ENCODE data around the gene WWTR1.
A peak's percentile ranks its signal among the peaks of the same experiment; 100 is the strongest.

WWTR1 gene

GRCh38 chr3:149592758-149593240, 65.0 kb downstream of the WWTR1 start:
- no peak for DNase-seq (ENCODE audit: low read depth)

DNA sequence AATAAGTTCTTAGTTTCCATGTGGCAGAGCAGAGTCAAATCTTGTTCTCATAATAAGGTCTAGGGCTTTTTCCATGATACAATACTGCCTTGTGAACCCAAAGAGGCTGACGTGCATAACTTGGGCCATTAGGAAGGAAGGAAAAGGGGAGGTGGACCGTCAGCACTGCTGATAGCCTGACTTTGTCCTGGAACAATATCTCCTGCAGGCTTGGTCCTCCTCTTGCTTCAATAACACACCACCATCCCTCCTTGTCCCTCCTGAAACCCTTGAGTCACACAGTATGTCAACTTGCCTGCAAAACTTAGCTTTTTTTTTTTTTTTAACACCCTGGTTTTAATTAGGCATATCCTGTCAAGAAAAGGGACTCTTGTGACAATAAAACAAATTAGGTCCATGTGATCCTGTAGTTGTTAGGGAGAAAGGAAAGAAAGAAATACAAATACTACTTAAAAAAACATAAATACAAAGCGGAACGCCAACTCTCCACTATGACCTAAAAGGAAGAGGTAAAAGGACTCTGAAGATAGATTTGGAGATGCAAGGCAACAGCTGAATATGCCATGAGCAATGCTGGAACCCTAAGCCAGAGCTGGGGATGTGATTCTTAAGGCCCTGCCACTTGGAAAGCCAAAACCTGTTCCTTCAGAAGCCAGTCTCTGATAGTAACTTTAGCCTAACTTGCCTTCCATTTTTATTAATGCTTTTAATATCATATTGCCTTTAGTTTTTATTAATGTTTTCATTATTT, 67.0 kb downstream of the WWTR1 start:
- DNase-seq (ENCODE audit: low read depth) = no peak

- no peak for DNase-seq (ENCODE audit: low read depth)
Measured at GRCh38 chr3:149589332-149589731, 68.5 kb downstream of the WWTR1 start.

DNA sequence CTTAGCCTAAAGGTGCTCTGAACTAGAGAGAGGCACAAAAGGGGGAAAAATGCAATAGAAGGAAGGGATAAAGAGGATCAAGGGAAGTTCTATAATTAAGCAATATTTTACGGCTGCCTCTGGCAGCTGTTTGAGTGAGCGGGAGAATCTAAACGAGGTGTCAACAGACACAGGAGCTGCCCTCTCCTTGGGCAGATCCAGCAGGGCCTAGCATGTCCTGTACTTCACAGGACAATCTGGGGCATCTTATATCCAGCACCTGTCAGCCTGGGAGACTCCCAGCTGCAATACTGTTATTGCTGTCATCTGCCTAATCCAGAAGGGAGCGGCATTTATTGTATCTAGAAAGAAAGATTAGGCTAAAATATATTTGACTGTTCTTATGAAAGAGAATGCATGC, 68.9 kb downstream of the WWTR1 start:
- DNase-seq (ENCODE audit: low read depth) = no peak

DNA sequence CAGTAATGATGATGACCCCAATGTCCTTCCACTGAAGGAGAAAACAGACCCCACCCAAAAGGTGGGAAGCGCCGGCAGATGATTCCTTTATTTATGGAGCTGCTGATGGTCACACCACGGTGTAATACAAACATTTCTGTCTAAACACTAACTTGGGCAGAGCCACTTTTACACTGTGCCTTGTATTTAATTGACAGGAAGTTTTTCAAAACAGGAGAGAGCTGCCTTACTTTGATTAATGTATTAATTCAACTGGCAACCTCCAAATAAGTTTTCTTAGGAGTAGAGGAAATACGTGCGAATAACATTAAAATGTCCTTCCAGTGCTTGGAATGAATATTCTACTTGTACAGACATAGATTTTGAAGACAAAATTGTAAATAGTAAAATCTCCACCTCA, 70.4 kb downstream of the WWTR1 start:
- no peak for DNase-seq (ENCODE audit: low read depth)

DNA sequence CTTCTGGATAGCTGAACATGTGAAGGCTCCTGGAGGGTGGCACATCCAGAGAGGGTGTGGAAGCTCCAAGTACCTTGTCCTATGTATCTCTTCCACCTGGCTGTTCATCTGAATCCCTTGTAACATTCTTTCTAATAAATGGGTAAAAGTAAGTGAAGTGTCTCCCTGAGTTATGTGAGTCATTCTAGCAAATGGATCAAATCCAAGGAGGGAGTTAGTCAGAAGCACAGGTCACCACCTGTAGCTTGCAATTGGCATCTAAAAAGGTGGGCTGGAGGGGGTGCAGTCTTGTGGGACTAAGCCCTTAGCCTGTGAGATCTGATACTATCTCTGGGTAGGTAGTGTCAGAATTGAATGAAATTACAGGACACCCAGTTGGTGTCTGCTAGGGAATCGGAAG, 71.0 kb downstream of the WWTR1 start:
- no peak for DNase-seq (ENCODE audit: low read depth)

- no peak for DNase-seq (ENCODE audit: low read depth)
Measured at GRCh38 chr3:149585401-149585726, 72.5 kb downstream of the WWTR1 start.

DNA sequence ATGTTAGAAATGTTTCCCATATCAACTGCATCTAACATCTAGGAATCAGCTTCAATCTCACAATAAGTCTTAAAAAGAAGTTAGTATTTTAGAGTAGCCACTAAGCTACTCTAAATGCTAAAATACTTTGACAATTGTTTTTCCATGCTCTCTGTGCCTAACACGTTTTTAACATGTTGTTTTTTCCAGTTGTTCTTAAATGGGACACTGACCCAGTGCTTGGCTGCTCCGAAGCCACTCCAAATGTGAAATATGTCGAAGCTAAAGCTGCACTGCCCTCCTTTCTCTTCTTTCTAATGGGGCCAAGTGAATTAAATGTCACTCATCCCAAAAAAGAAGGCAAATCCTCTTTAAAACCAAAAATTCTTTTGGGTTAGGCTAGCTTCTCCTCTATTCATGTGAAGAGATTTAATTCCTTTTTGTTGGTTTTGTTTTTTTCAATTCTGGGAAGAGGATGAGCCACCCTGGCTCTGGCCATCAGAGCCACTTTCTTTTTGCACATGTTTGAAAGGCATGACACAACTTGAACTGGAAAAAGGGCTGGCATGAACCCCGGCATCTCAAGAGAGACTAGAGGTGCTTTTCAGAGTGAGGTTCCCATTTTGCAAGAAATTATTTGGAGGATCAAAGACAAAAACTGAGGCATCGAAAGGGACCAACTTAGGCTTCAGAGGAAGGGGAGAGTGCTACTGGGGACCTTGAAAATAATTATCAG, 73.7 kb downstream of the WWTR1 start:
- no peak for DNase-seq (ENCODE audit: low read depth)

GRCh38 chr3:149582395-149582794, 75.4 kb downstream of the WWTR1 start:
- no peak for DNase-seq (ENCODE audit: low read depth)

DNA sequence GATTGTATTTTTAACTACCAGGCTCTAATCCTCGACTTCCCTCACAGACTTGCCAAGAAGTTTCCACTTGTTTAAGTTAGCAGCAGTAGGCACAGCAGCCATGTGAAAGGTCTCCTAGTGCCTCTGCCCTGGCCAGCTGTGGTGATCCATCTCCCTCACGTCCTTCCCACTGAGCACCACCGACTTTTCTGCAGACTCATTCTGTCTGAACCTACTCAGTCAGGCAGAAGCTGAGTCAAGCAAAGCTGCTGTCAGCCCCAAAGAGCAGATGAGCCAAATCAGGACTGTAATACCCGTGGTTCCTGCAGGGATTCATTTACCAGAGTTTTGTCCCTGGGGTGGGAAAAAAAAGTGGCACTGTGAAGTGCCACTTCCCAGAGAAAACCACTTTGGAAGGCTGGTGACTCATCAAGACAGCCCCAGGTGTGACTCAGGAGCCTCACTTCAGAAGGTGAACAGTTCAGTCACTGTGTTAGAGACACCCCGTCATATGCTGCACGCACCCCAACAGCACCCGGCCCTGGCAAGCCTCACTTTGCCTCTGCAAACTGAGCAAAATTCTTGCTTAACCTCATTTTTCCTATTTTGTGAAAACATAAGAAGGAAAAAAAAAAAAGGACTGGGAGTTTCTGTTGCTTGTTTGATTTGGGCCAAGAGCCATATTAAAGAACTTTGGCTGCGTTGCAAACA, 76.0 kb downstream of the WWTR1 start:
- DNase-seq (ENCODE audit: low read depth) = peak; percentile 66

DNA sequence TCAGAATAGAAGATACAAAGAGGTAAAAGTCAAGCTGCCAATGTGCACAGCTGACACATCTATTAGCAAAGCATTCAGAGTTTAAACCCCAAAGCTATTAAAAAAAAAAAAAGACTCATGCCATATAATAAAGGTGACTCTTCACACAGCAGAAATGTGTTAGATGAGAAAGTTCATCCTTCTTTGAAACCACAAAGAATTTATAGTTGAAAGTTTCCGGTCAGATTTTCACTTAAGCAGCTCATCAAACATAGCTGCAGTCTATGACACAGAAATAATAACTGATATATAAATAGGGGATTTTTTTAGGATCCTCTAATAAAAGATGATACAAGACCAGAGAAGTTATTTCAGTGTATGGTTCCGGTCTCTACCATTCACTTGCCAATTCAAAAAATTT, 76.6 kb downstream of the WWTR1 start:
- DNase-seq (ENCODE audit: low read depth) = no peak

GRCh38 chr3:149579838-149580542, 77.8 kb downstream of the WWTR1 start:
- DNase-seq (ENCODE audit: low read depth) = no peak

DNA sequence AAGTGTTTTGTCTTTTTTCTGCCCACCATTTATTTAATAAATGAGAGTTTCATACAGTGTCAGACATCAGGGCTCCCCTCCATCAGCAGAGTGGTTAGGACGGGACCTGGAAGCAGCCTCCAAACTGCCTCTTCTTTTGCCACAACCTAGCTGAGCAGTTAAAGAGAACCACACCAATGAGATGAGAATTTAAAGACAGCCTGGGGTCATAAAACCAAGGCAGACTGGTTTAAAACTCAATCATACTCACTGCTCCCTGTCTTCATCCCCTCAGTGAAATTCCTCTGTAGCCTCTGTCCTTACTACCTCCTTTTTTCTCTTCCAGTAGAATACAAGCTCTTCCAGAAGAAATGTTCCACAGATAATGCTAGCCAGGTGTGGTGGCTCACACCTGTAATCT, 78.7 kb downstream of the WWTR1 start:
- DNase-seq (ENCODE audit: low read depth) = no peak

DNA sequence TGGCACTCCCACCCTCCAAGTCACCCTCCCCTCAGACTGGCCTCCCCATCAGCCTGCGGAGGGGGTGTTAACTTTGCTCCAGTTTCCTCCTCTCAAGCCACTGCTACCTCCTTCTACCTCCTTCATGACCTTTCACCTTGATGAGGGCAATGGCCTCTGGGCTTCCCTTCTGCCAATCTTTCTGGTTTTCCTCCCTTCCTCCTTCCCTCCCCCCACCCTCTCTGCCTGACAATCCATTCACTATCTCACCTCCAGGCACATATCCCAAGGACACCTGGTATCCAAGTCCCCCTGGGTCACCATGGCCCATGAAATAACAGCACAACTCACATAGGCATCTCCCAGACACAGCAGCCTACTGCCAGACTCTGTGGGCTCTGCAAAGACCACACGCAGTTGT, 80.0 kb downstream of the WWTR1 start:
- DNase-seq (ENCODE audit: low read depth) = no peak

DNA sequence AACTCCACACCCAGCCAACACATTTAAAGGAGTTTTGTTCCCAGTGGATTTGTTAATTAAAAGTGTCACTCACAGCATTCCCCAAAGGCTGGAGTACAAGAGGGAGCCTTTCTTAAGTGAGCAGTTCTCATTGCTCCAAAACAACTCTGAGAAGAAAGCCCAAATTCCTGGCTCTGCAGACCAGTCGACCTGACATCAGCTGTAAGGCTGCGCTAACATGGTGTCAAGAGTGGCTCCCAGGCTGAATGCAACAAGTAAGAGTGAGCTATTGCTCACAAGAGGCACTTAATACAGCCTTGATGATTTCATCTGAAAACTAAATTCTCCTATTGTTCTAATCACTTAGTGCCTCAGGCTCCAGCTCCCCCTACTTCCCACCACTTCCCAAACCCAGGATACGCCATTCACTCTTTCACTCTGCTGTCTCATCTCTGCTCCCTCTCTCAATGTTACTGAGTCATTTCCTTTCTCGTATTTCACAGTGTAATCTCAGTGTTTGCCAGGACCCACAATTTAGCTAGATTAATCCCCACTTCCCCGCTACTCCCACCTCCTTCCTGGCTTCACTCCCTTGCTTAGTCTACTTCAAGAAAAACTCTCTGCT, 81.8 kb downstream of the WWTR1 start:
- DNase-seq (ENCODE audit: low read depth) = peak; percentile 87

GRCh38 chr3:149575213-149575960, 82.4 kb downstream of the WWTR1 start:
- DNase-seq (ENCODE audit: low read depth) = peak; percentile 83

GRCh38 chr3:149572796-149573414, 84.9 kb downstream of the WWTR1 start:
- peak; percentile 69 for DNase-seq (ENCODE audit: low read depth)

- no peak for DNase-seq (ENCODE audit: low read depth)
Measured at GRCh38 chr3:149571381-149571780, 86.4 kb downstream of the WWTR1 start.

GRCh38 chr3:149570016-149570415, 87.8 kb downstream of the WWTR1 start:
- DNase-seq (ENCODE audit: low read depth) = no peak

GRCh38 chr3:149567381-149567780, 90.4 kb downstream of the WWTR1 start:
- DNase-seq (ENCODE audit: low read depth) = no peak

All from HS-27A (cell line).